Measurements from ENCODE around the gene GDA. TPM values are rescaled to one million over a fixed set of nuclear protein-coding genes. Genes with fewer than 3 reads are reported as not detected.

The GDA gene
- total RNA-seq, 4 donors from 2014 or later: 0.49 to 0.66 TPM; not detected in 2

- no peak for TF ChIP-seq CTCF (IDR thresholded peaks at IDR 0.05; ENCODE audit: low read depth)
Observed at GRCh38 chr9:72292874-72293607, 143.8 kb downstream of the GDA start.

GRCh38 chr9:72294936-72295335, 145.7 kb downstream of the GDA start:
- no peak for TF ChIP-seq CTCF (IDR thresholded peaks at IDR 0.05; ENCODE audit: low read depth)

GRCh38 chr9:72297516-72297915, 148.3 kb downstream of the GDA start:
- TF ChIP-seq CTCF (IDR thresholded peaks at IDR 0.05; ENCODE audit: low read depth): no peak

GRCh38 chr9:72299017-72299603, 149.9 kb downstream of the GDA start:
- no peak for TF ChIP-seq CTCF (IDR thresholded peaks at IDR 0.05; ENCODE audit: low read depth)

GRCh38 chr9:72300873-72301272, 151.6 kb downstream of the GDA start:
- TF ChIP-seq CTCF (IDR thresholded peaks at IDR 0.05; ENCODE audit: low read depth): no peak

Small RNA genes within 50 kb of the gene (small RNA-seq; reads per million reads assigned to genes)
- not detected for gene RNA5SP285

Other genes with a start within 250 kb of the GDA start
- 10 to 100 TPM; 13.0 to 25.4 (median 15.2) TPM for gene ABHD17B, start 238.2 kb upstream of the GDA start, total RNA-seq
- 10 to 100 TPM; 11.3 to 12.1 (median 12.0) TPM for gene C9orf85, start 237.8 kb upstream of the GDA start, total RNA-seq
- not detected for gene C9orf57, start 88.8 kb upstream of the GDA start, total RNA-seq
- gene ZFAND5, start 215.8 kb downstream of the GDA start, total RNA-seq: 1,000 to 10,000 TPM in 1 of 4 donors, 100 to 1,000 TPM in 3; 685 to 1,221 (median 791) TPM

Data from subcutaneous adipose tissue (tissue), 4 donors.